Prostate gland (tissue), 2 donors: ENCODE data around the gene OLA1. TPM values are rescaled to one million over a fixed set of nuclear protein-coding genes. Genes with fewer than 3 reads are reported as not detected.

Source experiments
- DNase-seq: peaks from one replicate; pipeline ENCODE4 v3.0.0-alpha.2; 2019; ENCODE audit warnings: low spot score
- H3K27ac ChIP-seq, 2 donors: fragments of 200-600 bp; sonication (generic); 2 replicates each; pipeline ENCODE4 v1.5.1; 2017 to 2019
- H3K27me3 ChIP-seq: fragments of 200-600 bp; sonication (generic); replicated peaks from 2 replicates; pipeline ENCODE4 v1.5.1; 2019; ENCODE audit not compliant: insufficient read depth
- H3K36me3 ChIP-seq, 2 donors: fragments of 200-600 bp; sonication (generic); 1 replicate in 1 of 2; 2 replicates in 1 of 2; pipeline versions ENCODE4 v1.5.1 to v1.8.1; 2017 to 2019
- H3K4me1 ChIP-seq: fragments of 200-600 bp; sonication (generic); replicated peaks from 2 replicates; pipeline ENCODE4 v1.5.1; 2019
- H3K4me3 ChIP-seq, 2 donors: fragments of 200-600 bp; sonication (generic); 2 replicates each; pipeline ENCODE4 v1.5.1; 2017 to 2019
- H3K9me3 ChIP-seq: fragments of 200-600 bp; sonication (generic); 2 replicates; pipeline ENCODE4 v1.5.1; 2017
- POLR2A ChIP-seq: fragments of 450-650 bp; IDR thresholded peaks from one replicate; pipeline ENCODE4 v1.6.1; 2016; ENCODE audit warnings: antibody characterized with exemption, mild to moderate bottlenecking
- POLR2AphosphoS5 ChIP-seq: sonication (generic); formaldehyde crosslinking; IDR thresholded peaks from one replicate; pipeline ENCODE4 v1.6.1; 2017; ENCODE audit warnings: antibody characterized with exemption
- WGBS: methylation state at CpG from one replicate; pipeline ENCODE4 v1.1.5; 2018; 5-methylcytosine and 5-hydroxymethylcytosine counted together
- intact Hi-C: fragments of 100-400 bp; cut with DNase I; formaldehyde crosslinking; loops from one replicate; pipeline ENCODE4 v1.14.2; 2022
- total RNA-seq, 2 donors: library from RNA; depleted of rRNA; stranded (reverse); fragments of >200 nt; gene quantifications; one replicate each; pipeline ENCODE4 v1.1.0, GENCODE V29; 2016
- TF ChIP-seq, protein P1 (sequence below), 4 experiments: fragments of 200-600 bp in 2 of 4; fragments of 450-650 bp in 2 of 4; sonication (generic) in 2 of 4; IDR thresholded peaks; 1 replicate in 3 of 4; 2 replicates in 1 of 4; pipeline ENCODE4 v1.5.1; 2016 to 2019; ENCODE audit warnings: antibody characterized with exemption in 4 of 4, mild to moderate bottlenecking in 2 of 4, moderate library complexity in 2 of 4

The OLA1 gene
- total RNA-seq, 2 donors from 2014 or later = 40.9 to 43.9 TPM

GRCh38 chr2:174209325-174209724, 39.0 kb downstream of the OLA1 start:
- H3K4me1 ChIP-seq = no peaks in the 10 kb centered on the region
- no peaks in the 10 kb centered on the region for H3K36me3 ChIP-seq
- H3K27me3 ChIP-seq = no peaks in the 10 kb centered on the region
- no peak for DNase-seq
- intact Hi-C loops = no loop called here
- H3K4me3 ChIP-seq = no peak overlapping the region
- TF ChIP-seq, protein P1, sequence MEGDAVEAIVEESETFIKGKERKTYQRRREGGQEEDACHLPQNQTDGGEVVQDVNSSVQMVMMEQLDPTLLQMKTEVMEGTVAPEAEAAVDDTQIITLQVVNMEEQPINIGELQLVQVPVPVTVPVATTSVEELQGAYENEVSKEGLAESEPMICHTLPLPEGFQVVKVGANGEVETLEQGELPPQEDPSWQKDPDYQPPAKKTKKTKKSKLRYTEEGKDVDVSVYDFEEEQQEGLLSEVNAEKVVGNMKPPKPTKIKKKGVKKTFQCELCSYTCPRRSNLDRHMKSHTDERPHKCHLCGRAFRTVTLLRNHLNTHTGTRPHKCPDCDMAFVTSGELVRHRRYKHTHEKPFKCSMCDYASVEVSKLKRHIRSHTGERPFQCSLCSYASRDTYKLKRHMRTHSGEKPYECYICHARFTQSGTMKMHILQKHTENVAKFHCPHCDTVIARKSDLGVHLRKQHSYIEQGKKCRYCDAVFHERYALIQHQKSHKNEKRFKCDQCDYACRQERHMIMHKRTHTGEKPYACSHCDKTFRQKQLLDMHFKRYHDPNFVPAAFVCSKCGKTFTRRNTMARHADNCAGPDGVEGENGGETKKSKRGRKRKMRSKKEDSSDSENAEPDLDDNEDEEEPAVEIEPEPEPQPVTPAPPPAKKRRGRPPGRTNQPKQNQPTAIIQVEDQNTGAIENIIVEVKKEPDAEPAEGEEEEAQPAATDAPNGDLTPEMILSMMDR (IDR thresholded peaks at IDR 0.05) = no peak
- no peak for TF ChIP-seq POLR2AphosphoS5
- no peak for TF ChIP-seq POLR2A
- no peak overlapping the region for H3K27ac ChIP-seq
- H3K9me3 ChIP-seq = no peaks in the 10 kb centered on the region
- 86% methylated on average over 2 of the region's 2 CpGs for WGBS

GRCh38 chr2:174208026-174208425, 40.3 kb downstream of the OLA1 start:
- intact Hi-C loops = no loop called here
- TF ChIP-seq, protein P1 (IDR thresholded peaks at IDR 0.05) = no peak
- Histone ChIP-seq H3K4me1 (no peaks in the 10 kb centered on the region), H3K9me3 (no peaks in the 10 kb centered on the region), H3K27me3 (no peaks in the 10 kb centered on the region), H3K27ac (no peak overlapping the region), H3K4me3 (no peak overlapping the region), H3K36me3 (no peaks in the 10 kb centered on the region)
- no peak for DNase-seq
- WGBS = 57% methylated on average over 4 of the region's 4 CpGs

DNA sequence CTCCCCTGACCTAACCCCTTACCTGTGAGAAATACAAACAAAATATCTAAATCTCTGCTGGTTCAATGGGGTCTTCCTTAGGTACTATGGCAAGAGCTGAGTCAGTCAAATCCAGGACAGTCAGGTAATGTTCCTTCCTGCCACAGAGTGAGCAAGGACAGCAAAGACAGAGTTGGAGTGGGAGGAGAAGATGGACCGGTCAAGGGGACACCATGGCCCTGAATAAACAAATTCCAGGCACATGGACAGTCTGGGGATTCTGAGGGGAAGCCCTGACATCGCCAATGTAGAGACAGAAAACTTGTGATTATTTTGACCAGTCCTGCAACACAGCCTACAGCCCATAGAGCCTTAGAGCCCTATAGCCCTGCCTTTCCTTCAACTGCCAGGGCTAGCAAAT, 42.8 kb downstream of the OLA1 start:
- Histone ChIP-seq H3K4me1 (no peaks in the 10 kb centered on the region), H3K27me3 (no peaks in the 10 kb centered on the region), H3K36me3 (no peaks in the 10 kb centered on the region), H3K4me3 (no peak overlapping the region), H3K9me3 (no peaks in the 10 kb centered on the region), H3K27ac (no peak overlapping the region)
- WGBS = 92% methylated on average over 2 of the region's 2 CpGs
- no peak for DNase-seq
- intact Hi-C loops = no loop called here
- TF ChIP-seq POLR2A = no peak
- TF ChIP-seq, protein P1 (IDR thresholded peaks at IDR 0.05) = no peak
- no peak for TF ChIP-seq POLR2AphosphoS5

- no peak overlapping the region for H3K27ac ChIP-seq
- no peaks in the 10 kb centered on the region for H3K36me3 ChIP-seq
- H3K4me1 ChIP-seq = no peaks in the 10 kb centered on the region
- DNase-seq = no peak
- no peak overlapping the region for H3K4me3 ChIP-seq
- intact Hi-C loops = no loop called here
- no peaks in the 10 kb centered on the region for H3K27me3 ChIP-seq
- TF ChIP-seq, protein P1 (IDR thresholded peaks at IDR 0.05) = no peak
- no peak for TF ChIP-seq POLR2AphosphoS5
- TF ChIP-seq POLR2A = no peak
- WGBS = over 99% methylated on average over 4 of the region's 4 CpGs
- H3K9me3 ChIP-seq = no peaks in the 10 kb centered on the region
Measured at GRCh38 chr2:174202188-174202587, 46.1 kb downstream of the OLA1 start.

- WGBS = 63% methylated on average over 2 of the region's 2 CpGs
- intact Hi-C loops = no loop called here
- TF ChIP-seq POLR2A = no peak
- TF ChIP-seq, protein P1 (IDR thresholded peaks at IDR 0.05) = no peak
- TF ChIP-seq POLR2AphosphoS5 = no peak
- H3K4me1 ChIP-seq = no peaks in the 10 kb centered on the region
- H3K36me3 ChIP-seq = no peaks in the 10 kb centered on the region
- H3K27me3 ChIP-seq = no peaks in the 10 kb centered on the region
- no peaks in the 10 kb centered on the region for H3K9me3 ChIP-seq
- H3K4me3 ChIP-seq = no peak overlapping the region
- DNase-seq = no peak
- H3K27ac ChIP-seq = no peak overlapping the region
Measured at GRCh38 chr2:174198846-174199564, 49.3 kb downstream of the OLA1 start.
